Activated naive CD8-positive, alpha-beta T cell (primary cell): Measurements from ENCODE around the gene FNDC3A.
"Not testable (repeated sequence)": the region's sequence is repeated elsewhere in the genome, so short reads cannot be mapped to it uniquely, and the experiment has no call there.

Source experiments
- H3K27ac Mint-ChIP-seq: one replicate; pipeline ENCODE4 v1.8.0; 2021; ENCODE audit warnings: mixed read lengths
- H3K27me3 Mint-ChIP-seq: one replicate; pipeline ENCODE4 v1.8.0; 2021; ENCODE audit warnings: mixed read lengths
- H3K36me3 Mint-ChIP-seq: one replicate; pipeline ENCODE4 v1.8.0; 2021; ENCODE audit warnings: mixed read lengths
- H3K4me1 Mint-ChIP-seq: one replicate; pipeline ENCODE4 v1.8.0; 2021; ENCODE audit warnings: low read depth, mixed read lengths
- H3K4me3 Mint-ChIP-seq: one replicate; pipeline ENCODE4 v1.8.0; 2021; ENCODE audit warnings: mild to moderate bottlenecking, mixed read lengths
- H3K9me3 Mint-ChIP-seq: one replicate; pipeline ENCODE4 v1.8.0; 2021; ENCODE audit warnings: low read depth, mixed read lengths

Gene FNDC3A

DNA sequence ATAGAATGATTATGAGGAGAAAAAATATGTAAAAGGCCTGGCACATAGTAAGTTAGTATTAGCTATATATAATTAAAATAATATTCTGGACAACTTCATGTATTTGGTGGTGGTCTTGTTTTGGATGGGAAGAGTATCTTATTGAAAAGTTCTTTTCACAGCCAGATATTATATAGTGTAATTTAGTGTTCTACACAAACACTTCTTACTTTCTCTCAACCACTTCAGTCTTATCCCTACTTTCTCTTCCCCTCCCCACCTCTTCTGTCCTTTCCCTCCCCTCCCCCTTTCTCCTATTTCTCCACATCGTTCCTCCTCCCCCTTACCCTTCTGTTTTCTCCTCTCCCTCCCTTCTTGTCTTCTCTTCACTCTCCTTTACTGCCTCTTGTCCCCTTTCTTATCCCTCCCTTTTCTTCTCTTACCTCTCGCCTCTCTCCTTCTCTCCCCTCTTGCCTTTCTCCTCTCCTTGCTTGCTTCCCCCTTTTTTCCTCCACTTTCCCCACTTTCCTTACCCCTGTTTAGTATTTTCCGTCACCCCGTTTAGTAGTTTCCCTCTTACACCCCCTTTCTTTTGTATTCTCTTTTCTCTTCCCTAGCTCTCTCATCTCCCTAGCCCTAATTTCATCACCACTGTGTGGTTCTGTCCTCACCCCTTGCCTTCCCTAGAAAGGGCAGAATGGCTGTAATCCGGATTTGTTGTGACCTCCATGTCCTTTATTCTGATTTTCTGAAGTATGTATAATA is 137.2 kb downstream of the FNDC3A start:
- Mint-ChIP-seq H3K4me3 (peak overlapping the region; percentile 96), H3K27ac (peak overlapping the region; percentile 87), H3K36me3 (peaks cover 16% of the 10 kb centered on the region), H3K4me1 (peaks cover 52% of the 10 kb centered on the region), H3K27me3 (no peaks in the 10 kb centered on the region), H3K9me3 (no peaks in the 10 kb centered on the region)

DNA sequence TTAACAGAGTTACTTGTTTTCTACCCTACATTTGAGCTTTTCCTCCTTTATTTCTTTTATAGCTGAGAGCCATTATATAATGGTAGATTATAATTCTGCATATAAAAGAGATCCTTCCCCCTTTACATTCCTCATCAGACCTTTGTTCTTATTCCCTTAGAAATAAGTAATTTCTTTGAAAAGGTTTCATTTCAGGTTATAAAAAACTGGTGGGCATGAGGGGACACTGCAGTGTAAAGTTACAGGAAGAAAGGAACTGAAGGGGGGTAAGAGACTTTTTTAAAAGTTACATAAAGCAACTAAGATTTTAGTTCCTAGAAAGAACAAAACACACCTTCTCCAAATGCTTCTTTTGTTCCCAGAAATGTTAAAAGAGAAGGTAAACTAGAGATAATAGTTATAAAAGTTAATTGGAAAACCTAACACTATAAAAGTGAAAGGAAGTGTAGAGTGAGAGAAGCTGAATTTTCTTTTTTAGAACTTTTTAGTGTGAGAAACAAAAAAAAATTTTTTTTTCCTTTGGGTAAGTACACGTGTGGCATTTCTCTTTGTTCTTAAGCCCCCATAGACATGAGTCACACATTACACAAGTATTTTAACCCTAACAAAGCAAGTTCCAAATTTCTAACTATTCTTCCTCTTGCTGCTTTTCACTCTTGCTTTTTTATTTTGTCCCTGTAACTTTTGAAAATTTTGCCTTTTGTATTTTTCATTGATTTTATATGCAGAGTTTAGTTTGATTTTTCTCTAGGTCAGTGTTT is 138.0 kb downstream of the FNDC3A start:
- peaks cover 16% of the 10 kb centered on the region for H3K36me3 Mint-ChIP-seq
- H3K27ac Mint-ChIP-seq, result peak overlapping the region; percentile 87
- H3K4me1 Mint-ChIP-seq, result peaks cover 52% of the 10 kb centered on the region
- H3K4me3 Mint-ChIP-seq, result peak overlapping the region; percentile 85
- H3K27me3 Mint-ChIP-seq, result no peaks in the 10 kb centered on the region
- no peaks in the 10 kb centered on the region for H3K9me3 Mint-ChIP-seq

DNA sequence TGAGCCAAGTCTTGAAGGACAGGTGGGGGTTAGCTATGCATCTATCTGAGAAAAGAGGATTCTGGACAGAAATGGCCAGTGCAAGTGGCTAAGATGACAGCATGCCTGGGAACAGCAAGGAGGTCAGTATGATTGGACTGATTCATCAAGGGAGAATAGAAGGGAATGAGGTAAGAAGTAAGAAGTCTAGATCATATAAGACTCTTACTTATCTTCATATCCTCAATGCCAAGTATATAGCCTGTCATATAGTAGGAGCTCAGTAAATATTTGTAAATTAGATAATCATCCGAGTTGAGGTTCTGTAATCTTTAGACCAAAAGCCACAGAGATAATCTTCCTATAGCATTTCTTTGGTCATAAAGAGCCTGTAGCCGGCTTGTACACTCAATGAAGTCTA is 141.2 kb downstream of the FNDC3A start:
- no peaks in the 10 kb centered on the region for H3K27me3 Mint-ChIP-seq
- no peak overlapping the region for H3K4me3 Mint-ChIP-seq
- H3K4me1 Mint-ChIP-seq, result peaks cover 52% of the 10 kb centered on the region
- H3K36me3 Mint-ChIP-seq, result peaks cover 31% of the 10 kb centered on the region
- no peaks in the 10 kb centered on the region for H3K9me3 Mint-ChIP-seq
- no peak overlapping the region for H3K27ac Mint-ChIP-seq

DNA sequence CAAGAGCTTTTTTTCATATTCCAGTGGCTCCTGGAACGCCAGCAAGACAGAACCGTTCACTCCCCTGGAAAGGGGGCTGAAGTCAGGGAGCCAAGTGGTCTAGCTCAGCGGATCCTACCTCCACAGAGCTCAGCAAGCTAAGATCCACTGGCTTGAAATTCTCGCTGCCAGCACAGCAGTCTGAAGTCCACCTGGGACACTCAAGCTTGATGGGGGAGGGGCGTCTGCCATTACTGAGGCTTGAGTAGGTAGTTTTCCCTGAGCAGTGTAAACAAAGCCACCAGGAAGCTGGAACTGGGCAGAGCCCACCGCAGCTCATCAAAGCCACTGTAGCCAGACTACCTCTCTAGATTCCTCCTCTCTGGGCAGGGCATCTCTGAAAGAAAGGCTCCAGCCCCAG is 142.7 kb downstream of the FNDC3A start:
- H3K27ac Mint-ChIP-seq, H3K9me3 Mint-ChIP-seq, H3K27me3 Mint-ChIP-seq, H3K4me3 Mint-ChIP-seq: not testable (repeated sequence)
- H3K36me3 Mint-ChIP-seq, result peaks cover 31% of the 10 kb centered on the region
- peaks cover 49% of the 10 kb centered on the region for H3K4me1 Mint-ChIP-seq

DNA sequence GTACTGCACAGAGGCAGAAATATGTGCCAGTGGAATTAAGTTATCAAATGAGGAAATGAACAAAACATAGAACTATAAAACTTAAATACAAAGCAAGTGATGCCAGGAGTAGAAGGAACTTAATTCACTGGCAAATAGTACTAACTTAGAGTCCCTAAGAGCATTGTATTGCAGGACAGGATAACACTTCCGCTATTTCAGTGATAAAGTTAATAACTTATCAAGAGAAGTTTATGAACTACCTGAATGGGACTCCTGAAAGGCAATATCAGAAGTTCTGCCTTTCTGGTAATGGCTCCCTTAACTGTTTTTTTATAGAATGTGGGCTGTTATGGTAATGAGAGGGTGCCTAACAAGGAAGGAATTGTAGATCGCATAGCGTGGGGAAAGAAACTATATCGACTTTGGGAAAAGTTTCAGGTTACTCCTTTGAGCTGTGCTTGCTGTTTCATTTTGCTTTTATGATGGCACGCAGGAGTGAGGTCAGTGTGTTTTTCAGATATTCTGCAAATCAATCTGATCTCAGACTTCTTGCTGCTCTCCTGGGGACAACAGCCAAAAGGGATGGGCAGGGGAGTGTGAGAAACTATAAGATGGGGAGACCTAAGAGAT is 149.1 kb downstream of the FNDC3A start:
- Mint-ChIP-seq H3K36me3 (peaks cover 8% of the 10 kb centered on the region), H3K27me3 (no peaks in the 10 kb centered on the region), H3K27ac (peak overlapping the region; percentile 80), H3K4me1 (peaks cover 48% of the 10 kb centered on the region), H3K9me3 (no peaks in the 10 kb centered on the region), H3K4me3 (no peak overlapping the region)

DNA sequence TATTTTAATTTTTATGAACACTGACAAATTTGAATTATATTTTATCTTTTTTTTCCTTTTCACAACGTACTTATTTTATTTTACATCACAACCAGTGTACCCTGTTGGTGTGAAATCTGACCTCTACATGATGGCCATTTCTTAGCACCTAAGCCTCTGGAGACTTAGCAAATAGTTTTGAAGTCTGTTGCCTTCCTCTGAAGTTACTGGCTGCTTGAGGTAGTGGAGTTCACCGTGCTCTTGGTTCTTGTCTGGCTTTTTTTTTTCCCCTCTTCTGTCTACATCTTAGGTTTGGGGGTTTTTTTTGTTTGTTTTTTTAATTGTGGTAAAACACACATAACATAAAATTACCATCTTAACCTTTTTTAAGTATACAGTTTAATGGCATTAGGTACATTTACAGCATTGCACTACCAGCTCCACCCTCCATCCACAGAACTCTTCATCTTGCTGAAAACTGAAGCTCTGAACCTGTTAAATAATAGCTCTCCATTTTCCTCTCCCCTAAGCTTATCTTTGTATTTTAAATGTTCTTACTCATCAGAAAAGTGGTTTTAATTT is 150.3 kb downstream of the FNDC3A start:
- Mint-ChIP-seq H3K4me1 (peaks cover 50% of the 10 kb centered on the region), H3K27me3 (no peaks in the 10 kb centered on the region), H3K27ac (no peak overlapping the region), H3K4me3 (no peak overlapping the region), H3K36me3 (peaks cover 4% of the 10 kb centered on the region), H3K9me3 (no peaks in the 10 kb centered on the region)

DNA sequence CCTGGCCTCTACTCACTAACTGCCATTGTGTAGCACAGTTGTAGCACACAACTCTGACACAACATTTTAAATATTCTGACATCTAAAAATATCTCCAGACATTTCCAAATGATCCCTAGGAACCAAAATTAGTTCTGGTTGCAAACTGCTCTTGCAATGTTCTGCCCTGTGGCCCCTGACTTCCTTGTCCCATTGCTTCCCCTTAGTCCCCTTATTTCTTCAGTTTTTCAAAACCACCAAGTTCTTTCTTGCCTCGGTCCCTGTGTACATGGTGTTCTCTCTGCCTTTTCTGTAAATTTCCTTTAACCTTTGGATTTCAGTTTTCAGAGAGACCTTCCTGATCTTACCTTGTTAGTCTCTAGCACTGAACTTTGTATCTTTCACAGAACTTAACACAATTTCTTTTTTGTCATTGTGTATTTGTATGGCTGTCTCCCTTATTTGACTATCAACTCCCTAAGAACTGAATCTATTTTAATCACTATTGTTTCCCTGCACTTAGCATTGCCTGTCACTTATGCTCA is 156.8 kb downstream of the FNDC3A start:
- peaks cover 21% of the 10 kb centered on the region for H3K4me1 Mint-ChIP-seq
- peaks cover 20% of the 10 kb centered on the region for H3K36me3 Mint-ChIP-seq
- no peaks in the 10 kb centered on the region for H3K27me3 Mint-ChIP-seq
- H3K4me3 Mint-ChIP-seq, result no peak overlapping the region
- no peaks in the 10 kb centered on the region for H3K9me3 Mint-ChIP-seq
- no peak overlapping the region for H3K27ac Mint-ChIP-seq

DNA sequence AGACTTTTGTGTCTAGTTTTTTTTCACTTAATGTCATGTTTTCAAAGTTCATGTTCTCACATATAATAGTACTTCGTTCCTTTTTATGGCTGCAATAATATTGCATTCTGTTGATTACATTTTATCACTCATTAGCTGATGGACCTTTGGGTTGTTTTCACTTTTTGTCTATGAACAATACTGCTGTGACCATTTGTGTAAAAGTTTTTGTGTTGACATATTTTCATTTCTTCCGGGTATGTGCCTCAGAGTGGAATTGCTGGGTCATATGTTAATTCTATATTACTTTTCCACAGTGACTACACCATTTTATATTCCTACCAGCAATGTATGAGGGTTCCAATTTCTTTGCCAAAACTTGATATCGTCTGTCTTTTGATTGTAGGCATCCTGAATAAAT is 158.6 kb downstream of the FNDC3A start:
- Mint-ChIP-seq H3K4me3 (no peak overlapping the region), H3K4me1 (peaks cover 27% of the 10 kb centered on the region), H3K36me3 (peaks cover 28% of the 10 kb centered on the region)

DNA sequence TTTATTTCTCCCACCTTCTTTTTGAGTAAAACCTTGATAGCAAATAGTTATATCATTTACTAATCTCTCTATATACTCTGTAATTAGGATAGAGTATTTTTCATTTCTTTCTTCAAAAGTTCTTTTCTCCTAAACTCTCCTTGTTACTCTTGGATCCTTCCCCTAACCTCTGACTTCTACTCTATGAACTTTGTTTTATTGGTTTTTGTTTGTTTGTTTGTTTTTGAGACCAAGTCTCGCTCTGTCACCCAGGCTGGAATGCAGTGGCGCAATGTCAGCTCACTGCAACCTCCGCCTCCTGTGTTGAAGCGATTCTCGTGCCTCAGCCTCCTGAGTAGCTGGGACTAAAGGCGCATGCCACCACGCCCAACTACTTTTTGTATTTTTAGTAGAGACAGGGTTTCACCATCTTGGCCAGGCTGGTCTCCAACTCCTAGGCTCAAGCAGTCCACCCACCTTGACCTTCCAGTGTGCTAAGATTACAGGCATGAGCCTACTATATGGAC is 161.5 kb downstream of the FNDC3A start:
- H3K27ac Mint-ChIP-seq, H3K4me3 Mint-ChIP-seq, H3K27me3 Mint-ChIP-seq, H3K9me3 Mint-ChIP-seq: not testable (repeated sequence)
- H3K36me3 Mint-ChIP-seq, result peaks cover 31% of the 10 kb centered on the region
- peaks cover 34% of the 10 kb centered on the region for H3K4me1 Mint-ChIP-seq

More for the DNA sequence above, 158.6 kb downstream of the FNDC3A start:
- H3K9me3 Mint-ChIP-seq, result no peaks in the 10 kb centered on the region
- no peaks in the 10 kb centered on the region for H3K27me3 Mint-ChIP-seq
- H3K27ac Mint-ChIP-seq, result no peak overlapping the region

DNA sequence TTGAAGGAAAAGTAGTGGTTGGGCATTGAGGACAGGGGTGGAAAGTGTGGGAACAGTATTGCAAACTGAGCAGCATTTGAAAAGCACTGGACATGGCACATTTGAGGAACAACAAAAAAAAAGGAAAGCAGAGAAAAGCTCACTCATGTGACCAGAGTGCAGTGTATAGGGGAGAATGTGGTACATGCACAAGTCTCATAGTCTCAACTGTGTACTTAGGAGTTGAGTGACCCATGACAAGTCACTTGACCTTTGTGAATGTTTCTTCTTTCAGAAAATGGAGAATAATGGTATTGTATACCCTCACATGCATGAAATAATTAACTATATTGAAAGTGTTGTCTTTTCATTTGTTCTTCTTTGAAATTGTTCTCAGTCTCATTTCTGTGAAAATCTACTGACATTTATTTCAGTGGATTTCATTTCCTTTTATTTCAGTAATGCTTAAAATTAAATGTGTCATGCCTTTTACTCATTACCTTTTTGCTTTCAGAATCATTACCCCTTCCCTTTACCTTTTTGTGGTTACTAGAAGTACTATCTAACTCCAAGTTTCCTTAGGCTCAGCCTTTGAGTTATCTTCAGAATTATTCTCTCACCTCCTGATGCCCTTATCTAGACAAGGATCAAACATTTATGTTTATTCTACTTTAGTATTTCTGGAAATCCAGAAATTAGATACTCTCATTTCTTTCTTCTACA is 165.3 kb downstream of the FNDC3A start:
- Mint-ChIP-seq H3K27ac (peak overlapping the region; percentile 85), H3K27me3 (no peaks in the 10 kb centered on the region), H3K4me1 (peaks cover 43% of the 10 kb centered on the region), H3K9me3 (no peaks in the 10 kb centered on the region), H3K36me3 (peaks cover 32% of the 10 kb centered on the region), H3K4me3 (peak overlapping the region; percentile 33)

DNA sequence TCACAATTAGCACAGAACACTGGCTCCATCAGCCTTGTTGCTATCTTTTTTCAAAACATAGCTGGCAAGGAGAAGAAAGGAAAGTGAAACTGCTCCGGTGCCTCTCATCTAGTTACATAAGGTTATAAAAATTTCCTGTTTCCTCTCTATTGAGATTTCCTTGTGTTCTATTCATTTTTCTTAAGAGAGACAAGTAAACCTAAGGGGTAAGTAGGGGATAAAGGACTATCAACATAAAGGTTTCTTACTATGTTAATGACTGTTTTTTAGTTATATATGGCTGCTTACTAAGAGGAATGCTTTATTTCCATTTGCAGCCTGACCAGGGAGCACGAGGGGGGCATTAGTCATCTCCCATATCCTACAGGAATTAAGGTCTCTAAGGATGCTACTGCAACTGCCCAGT is 171.2 kb downstream of the FNDC3A start:
- Mint-ChIP-seq H3K4me3 (peak overlapping the region; percentile 84), H3K27ac (peak overlapping the region; percentile 93), H3K4me1 (peaks cover 46% of the 10 kb centered on the region), H3K36me3 (peaks cover 53% of the 10 kb centered on the region), H3K27me3 (no peaks in the 10 kb centered on the region), H3K9me3 (peaks cover 10% of the 10 kb centered on the region)

DNA sequence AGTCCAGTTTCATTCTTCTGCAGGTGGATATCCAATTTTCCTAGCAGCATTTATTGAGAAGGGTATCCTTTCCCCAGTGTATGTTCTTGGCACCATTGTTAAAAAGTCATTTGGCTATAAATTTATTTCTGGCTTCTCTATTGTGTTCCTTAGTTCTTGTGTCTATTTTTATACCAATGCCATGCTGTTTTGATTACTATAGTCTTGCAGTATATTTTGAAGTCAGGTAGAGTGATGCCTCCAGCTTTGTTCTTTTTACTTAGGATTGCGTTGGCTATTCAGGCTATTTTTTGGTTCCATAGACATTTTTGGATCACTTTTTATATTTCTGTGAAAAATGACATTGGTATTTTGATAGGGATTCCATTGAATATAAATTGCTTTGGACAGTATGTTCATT is 172.7 kb downstream of the FNDC3A start:
- peaks cover 10% of the 10 kb centered on the region for H3K9me3 Mint-ChIP-seq
- no peaks in the 10 kb centered on the region for H3K27me3 Mint-ChIP-seq
- peaks cover 50% of the 10 kb centered on the region for H3K36me3 Mint-ChIP-seq
- peaks cover 39% of the 10 kb centered on the region for H3K4me1 Mint-ChIP-seq
- no peak overlapping the region for H3K27ac Mint-ChIP-seq
- H3K4me3 Mint-ChIP-seq, result no peak overlapping the region

DNA sequence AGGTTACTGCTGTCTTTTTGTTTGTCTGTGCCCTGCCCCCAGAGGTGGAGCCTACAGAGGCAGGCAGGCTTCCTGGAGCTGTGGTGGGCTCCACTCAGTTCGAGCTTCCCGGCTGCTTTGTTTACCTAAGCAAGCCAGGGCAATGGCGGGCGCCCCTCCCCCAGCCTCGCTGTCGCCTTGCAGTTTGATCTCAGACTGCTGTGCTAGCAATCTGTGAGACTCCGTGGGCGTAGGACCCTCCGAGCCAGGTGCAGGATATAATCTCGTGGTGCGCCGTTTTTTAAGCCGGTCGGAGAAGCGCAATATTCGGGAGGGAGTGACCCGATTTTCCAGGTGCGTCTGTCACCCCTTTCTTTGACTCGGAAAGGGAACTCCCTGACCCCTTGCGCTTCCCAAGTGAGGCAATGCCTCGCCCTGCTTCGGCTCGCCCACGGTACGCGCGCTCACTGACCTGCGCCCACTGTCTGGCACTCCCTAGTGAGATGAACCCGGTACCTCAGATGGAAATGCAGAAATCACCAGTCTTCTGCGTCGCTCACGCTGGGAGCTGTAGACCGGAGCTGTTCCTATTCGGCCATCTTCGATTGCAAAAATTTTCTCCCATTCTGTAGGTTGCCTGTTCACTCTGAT is 182.4 kb downstream of the FNDC3A start:
- peaks cover 30% of the 10 kb centered on the region for H3K36me3 Mint-ChIP-seq

DNA sequence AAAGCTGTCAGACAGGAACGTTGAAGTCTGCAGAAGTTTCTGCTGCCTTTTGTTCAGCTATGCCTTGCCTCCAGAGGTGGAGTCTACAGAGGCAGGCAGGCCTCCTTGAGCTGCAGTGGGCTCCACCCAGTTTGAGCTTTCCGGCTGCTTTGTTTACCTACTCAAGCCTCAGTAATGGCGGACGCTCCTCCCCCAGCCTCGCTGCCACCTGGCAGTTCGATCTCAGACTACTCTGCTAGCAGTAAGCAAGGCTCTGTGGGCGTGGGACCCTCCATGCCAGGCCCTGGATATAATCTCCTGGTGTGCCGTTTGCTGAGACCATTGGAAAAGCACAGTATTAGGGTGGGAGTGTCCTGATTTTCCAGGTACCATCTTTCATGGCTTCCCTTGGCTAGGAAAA is 187.4 kb downstream of the FNDC3A start:
- not testable (repeated sequence) for H3K4me3 Mint-ChIP-seq, H3K27me3 Mint-ChIP-seq, H3K27ac Mint-ChIP-seq
- Mint-ChIP-seq H3K4me1 (peaks cover 25% of the 10 kb centered on the region), H3K9me3 (peaks cover 13% of the 10 kb centered on the region), H3K36me3 (peaks cover 51% of the 10 kb centered on the region)

More for the DNA sequence above, 182.4 kb downstream of the FNDC3A start:
- H3K27me3 Mint-ChIP-seq, H3K27ac Mint-ChIP-seq, H3K4me3 Mint-ChIP-seq, H3K9me3 Mint-ChIP-seq: not testable (repeated sequence)
- peaks cover 16% of the 10 kb centered on the region for H3K4me1 Mint-ChIP-seq
